NB4 (cell line): Measurements from ENCODE around the gene PSMB5.
"Not testable (repeated sequence)": the region's sequence is repeated elsewhere in the genome, so short reads cannot be mapped to it uniquely, and the experiment has no call there.

Experiments
- DNase-seq: peaks from one replicate; pipeline ENCODE4 v3.0.0; 2010; ENCODE audit warnings: low read depth
- H3K4me3 ChIP-seq: one replicate; pipeline ENCODE4 v1.5.1; 2011; ENCODE audit warnings: mild to moderate bottlenecking, low read depth, low read length, moderate library complexity
- MYC ChIP-seq: IDR thresholded peaks from 2 replicates; pipeline ENCODE4 v1.6.1; 2011; ENCODE audit warnings: low read depth, low read length
- POLR2A ChIP-seq: IDR thresholded peaks from 2 replicates; pipeline ENCODE4 v1.6.1; 2011; ENCODE audit warnings: mild to moderate bottlenecking; ENCODE audit not compliant: insufficient read length; ENCODE audit errors: extremely low read depth
- TF ChIP-seq, protein P1 (sequence below): IDR thresholded peaks from one replicate; pipeline ENCODE4 v1.5.1; 2012; ENCODE audit warnings: low read depth, low read length
- TF ChIP-seq, protein P2 (sequence below): IDR thresholded peaks from 2 replicates; pipeline ENCODE4 v1.6.1; 2011; ENCODE audit warnings: low read depth, low read length

PSMB5 gene

DNA sequence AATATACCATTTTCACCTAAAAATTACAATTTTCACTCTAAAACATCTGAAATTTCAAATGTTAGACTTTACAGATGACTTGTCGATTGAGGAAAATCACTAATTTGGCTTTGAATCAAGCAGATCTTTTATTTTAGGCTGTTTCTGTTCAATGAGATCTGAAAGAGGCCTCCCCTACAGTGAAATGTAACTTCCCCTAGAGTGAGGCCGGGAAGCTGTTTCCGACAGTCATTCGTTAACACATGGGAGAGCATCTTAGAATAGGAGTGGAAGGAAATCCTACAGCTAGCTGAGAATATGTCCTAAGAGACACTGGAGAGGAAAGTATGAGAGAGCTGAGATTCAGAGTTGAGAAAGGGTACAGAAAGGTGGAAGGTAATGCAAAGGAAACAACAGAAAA lies 19.1 kb downstream of the PSMB5 start:
- H3K4me3 ChIP-seq = no peak overlapping the region
- no peak for DNase-seq
- TF ChIP-seq, protein P1, sequence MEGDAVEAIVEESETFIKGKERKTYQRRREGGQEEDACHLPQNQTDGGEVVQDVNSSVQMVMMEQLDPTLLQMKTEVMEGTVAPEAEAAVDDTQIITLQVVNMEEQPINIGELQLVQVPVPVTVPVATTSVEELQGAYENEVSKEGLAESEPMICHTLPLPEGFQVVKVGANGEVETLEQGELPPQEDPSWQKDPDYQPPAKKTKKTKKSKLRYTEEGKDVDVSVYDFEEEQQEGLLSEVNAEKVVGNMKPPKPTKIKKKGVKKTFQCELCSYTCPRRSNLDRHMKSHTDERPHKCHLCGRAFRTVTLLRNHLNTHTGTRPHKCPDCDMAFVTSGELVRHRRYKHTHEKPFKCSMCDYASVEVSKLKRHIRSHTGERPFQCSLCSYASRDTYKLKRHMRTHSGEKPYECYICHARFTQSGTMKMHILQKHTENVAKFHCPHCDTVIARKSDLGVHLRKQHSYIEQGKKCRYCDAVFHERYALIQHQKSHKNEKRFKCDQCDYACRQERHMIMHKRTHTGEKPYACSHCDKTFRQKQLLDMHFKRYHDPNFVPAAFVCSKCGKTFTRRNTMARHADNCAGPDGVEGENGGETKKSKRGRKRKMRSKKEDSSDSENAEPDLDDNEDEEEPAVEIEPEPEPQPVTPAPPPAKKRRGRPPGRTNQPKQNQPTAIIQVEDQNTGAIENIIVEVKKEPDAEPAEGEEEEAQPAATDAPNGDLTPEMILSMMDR = no peak
- TF ChIP-seq, protein P2, sequence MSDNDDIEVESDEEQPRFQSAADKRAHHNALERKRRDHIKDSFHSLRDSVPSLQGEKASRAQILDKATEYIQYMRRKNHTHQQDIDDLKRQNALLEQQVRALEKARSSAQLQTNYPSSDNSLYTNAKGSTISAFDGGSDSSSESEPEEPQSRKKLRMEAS = no peak
- TF ChIP-seq MYC (no peak), POLR2A (no peak)

DNA sequence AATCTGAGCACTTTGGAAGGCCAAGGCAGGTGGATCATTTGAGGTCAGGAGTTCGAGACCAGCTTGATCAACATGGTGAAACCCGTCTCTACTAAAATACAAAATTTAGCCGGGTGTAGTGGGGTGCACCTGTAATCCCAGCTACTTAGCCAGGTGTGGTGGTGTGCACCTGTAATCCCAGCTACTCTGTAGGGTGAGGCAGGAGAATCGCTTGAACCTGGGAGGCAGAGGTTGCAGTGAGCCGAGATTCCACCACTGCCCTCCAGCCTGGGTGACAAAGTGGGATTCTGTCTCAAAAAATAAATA lies 21.0 kb downstream of the PSMB5 start:
- not testable (repeated sequence) for DNase-seq, H3K4me3 ChIP-seq

DNA sequence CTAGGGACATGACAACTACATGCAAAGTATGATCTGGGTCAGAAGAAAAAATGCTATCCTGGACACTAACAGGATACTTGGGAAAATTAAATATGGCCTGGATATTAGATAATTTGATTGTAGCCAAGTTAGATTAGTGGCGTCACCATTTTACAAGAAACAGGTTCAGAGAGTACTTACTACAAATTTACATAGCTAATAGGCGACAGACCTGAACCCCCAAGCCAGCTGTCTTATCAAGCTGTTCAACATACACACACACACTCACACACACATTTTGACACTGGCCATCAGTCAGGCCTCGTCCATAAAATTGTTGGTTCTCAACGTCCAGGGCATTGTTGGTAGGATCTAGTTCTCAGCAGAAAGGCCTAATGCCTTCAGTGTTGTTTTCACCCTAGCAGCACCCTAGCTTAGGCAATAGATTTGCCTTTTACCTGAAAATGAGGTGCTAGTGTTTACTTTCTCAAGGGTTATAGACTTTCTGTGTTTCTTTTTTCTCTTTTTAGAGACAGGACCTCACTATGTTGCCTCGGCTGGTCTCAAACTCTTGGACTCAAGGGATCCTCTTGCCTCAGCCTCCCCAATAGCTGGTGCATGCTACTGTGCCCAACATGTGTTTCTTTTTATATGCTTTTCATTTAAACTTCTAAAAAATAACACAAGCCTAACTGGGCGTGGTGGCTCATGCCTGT lies 21.5 kb downstream of the PSMB5 start:
- no peak overlapping the region for H3K4me3 ChIP-seq
- no peak for DNase-seq
- TF ChIP-seq, protein P1 = no peak
- TF ChIP-seq POLR2A = no peak
- TF ChIP-seq, protein P2 = no peak
- no peak for TF ChIP-seq MYC

DNA sequence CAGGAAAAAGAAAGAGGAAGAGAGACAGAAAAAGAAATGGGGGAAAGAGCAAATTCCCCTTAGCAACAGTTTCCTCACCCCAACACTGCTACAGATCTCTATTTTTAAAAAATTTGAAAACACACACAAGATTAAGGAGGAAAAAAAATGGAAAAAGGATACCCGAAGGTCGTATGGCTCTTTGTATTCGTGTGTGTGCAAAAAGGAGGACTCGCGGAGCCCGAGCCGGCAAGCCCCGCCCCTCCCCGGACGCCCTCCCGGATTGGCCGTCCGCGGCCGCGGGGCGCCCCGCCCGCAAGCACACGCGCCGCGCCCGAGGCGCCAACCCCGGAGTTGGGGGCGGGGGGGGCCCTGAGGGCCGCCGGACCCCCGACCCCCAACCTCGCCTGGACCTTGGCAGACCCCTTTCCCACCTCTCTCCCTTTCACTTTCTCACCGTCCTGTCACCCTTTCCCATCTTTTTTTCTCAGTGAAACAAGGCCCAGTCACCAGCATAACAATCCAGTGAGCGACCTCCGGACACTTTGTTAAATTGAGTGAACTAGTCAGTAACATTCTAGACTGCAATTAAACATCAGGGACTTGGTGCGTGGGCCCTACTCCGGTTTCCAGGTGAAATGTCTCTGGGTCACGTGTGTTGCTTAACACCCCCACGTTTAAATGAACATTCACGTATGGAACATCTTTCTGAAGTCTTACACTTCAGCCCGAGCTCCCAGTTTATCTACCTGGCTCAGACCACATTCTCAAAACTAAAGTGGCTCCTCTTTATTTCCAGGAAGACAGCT lies 24.6 kb downstream of the PSMB5 start, which contains the start of gene C14orf93:
Gene C14orf93 (minus strand): TSS at position 205 of the 788 bp plus-strand sequence. CDS start 11,120 bp downstream, outside the sequence.
- H3K4me3 ChIP-seq = peak within 1 kb of the TSS; percentile 80
- TF ChIP-seq POLR2A (peak; percentile 65), MYC (no peak)
- TF ChIP-seq, protein P1 = no peak
- TF ChIP-seq, protein P2 = no peak; the same call in none of the 2 replicates
- DNase-seq = peak; percentile 82

DNA sequence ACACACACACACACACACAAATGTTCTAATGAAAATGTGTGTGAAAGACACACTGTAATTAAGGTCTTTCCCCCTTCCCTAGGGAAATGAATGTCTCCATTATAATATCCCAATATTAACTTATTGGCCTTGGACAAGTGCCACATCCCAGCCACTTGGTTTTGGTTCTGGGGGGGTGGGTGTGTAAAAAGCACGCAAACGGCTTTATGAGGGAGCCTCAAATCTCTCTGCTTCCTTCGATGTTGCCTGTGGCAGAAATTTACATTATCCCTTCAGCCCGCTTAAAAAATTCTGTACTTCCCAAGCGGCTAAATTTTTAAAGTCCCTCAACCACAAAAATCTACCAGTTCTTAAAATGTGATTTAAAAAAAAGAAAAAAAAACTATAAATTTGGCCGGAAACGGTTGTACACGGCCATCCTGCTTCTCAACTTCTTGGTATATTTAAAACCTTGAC lies 25.2 kb downstream of the PSMB5 start:
- peak; percentile 41 for DNase-seq
- TF ChIP-seq POLR2A = no peak
- TF ChIP-seq, protein P2 = peak; percentile 3; the same call in 1 of the 2 replicates
- H3K4me3 ChIP-seq = peak overlapping the region; percentile 80

DNA sequence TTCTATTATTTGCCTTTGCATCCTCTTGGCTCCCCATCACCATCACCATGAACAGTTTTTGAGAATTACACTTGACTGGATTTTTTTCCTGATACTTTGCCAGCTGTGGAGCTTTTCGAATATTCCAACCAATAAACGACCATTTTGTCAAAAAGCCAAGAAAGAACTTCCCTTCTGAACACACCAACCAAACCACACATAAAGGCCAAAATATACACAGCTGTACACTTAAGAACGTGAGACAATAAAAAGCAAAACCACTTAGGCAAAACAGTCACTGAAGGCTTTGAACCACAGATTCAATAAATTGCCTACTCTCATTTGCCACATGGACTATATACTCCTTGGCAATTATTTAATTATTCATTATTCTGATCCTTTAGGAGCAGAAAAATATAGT lies 25.9 kb downstream of the PSMB5 start:
- TF ChIP-seq, protein P1 = no peak
- TF ChIP-seq MYC (no peak), POLR2A (no peak)
- TF ChIP-seq, protein P2 = no peak
- DNase-seq = peak; percentile 70
- H3K4me3 ChIP-seq = peak overlapping the region; percentile 80
